Activated T-helper 1 cell treated with Interleukin-2 at 50 U/mL for 16 hours (primary cell): ENCODE results near the gene POLR2I.
A peak's percentile ranks its signal among the peaks of the same experiment; 100 is the strongest.
"Not testable (repeated sequence)": the region's sequence is repeated elsewhere in the genome, so short reads cannot be mapped to it uniquely, and the experiment has no call there.

Source experiments
- DNase-seq: peaks from one replicate; pipeline ENCODE4 v3.0.0-alpha.2; 2020; ENCODE audit warnings: low read depth

POLR2I gene

GRCh38 chr19:36131221-36131620 is 16.5 kb upstream of the POLR2I start:
- DNase-seq: not testable (repeated sequence)

GRCh38 chr19:36128392-36128736 is 13.7 kb upstream of the POLR2I start:
- no peak for DNase-seq

GRCh38 chr19:36125557-36125956 is 10.9 kb upstream of the POLR2I start:
- DNase-seq: no peak

- DNase-seq: no peak
These were observed 6.9 kb upstream of the POLR2I start for GRCh38 chr19:36121486-36122124.

- no peak for DNase-seq
These were observed 6.3 kb upstream of the POLR2I start for GRCh38 chr19:36120984-36121358.

- DNase-seq: no peak
These were observed 5.7 kb upstream of the POLR2I start for GRCh38 chr19:36120092-36120983.

- DNase-seq: no peak
These were observed 1.6 kb upstream of the POLR2I start for GRCh38 chr19:36116344-36116637.

GRCh38 chr19:36115453-36116343 is 1.0 kb upstream of the POLR2I start, which contains the start of gene TBCB:
TBCB (plus strand) TSS chr19:36115468; CDS start chr19:36115561, 93 bp downstream.
- peak; percentile 78 for DNase-seq

- no peak for DNase-seq
These were observed 568 bp downstream of the POLR2I start for GRCh38 chr19:36113894-36114720.

GRCh38 chr19:36113425-36113824 is 1.2 kb downstream of the POLR2I start:
- no peak for DNase-seq

GRCh38 chr19:36112678-36113077 is 2.0 kb downstream of the POLR2I start:
- DNase-seq: no peak

- no peak for DNase-seq
These were observed 3.5 kb downstream of the POLR2I start for GRCh38 chr19:36111200-36111539.

- DNase-seq: no peak
These were observed 4.0 kb downstream of the POLR2I start, which contains the start of gene OVOL3 for GRCh38 chr19:36110487-36111199. OVOL3 (plus strand) TSS chr19:36111143; CDS start chr19:36111203, 60 bp downstream.

GRCh38 chr19:36108684-36109083 is 6.0 kb downstream of the POLR2I start:
- no peak for DNase-seq

- no peak for DNase-seq
These were observed 7.7 kb downstream of the POLR2I start for GRCh38 chr19:36106991-36107390.

- DNase-seq: no peak
These were observed 8.2 kb downstream of the POLR2I start for GRCh38 chr19:36106441-36106840.

- no peak for DNase-seq
These were observed 10.7 kb downstream of the POLR2I start for GRCh38 chr19:36103842-36104552.

- DNase-seq: no peak
These were observed 11.5 kb downstream of the POLR2I start for GRCh38 chr19:36103040-36103626.

GRCh38 chr19:36101550-36102327 is 12.9 kb downstream of the POLR2I start:
- no peak for DNase-seq
